Peyer's patch (tissue), 4 donors: ENCODE measurements around the gene PCDHB4.
"Not testable (repeated sequence)": the region's sequence is repeated elsewhere in the genome, so short reads cannot be mapped to it uniquely, and the experiment has no call there.

Source experiments
- CTCF ChIP-seq, 6 experiments: fragments of 450-650 bp in 4 of 6; fragments of 200-600 bp in 2 of 6; sonication (generic) in 1 of 6; IDR thresholded peaks; one replicate each; pipeline ENCODE4 v1.5.1; 2017 to 2019; ENCODE audit warnings: antibody characterized with exemption in 6 of 6, mild to moderate bottlenecking in 3 of 6, moderate library complexity in 1 of 6
- POLR2A ChIP-seq, 2 donors: fragments of 450-650 bp; IDR thresholded peaks; one replicate each; pipeline ENCODE4 v1.5.1; 2017; ENCODE audit warnings: antibody characterized with exemption in 2 of 2, mild to moderate bottlenecking in 2 of 2, moderate library complexity in 2 of 2

- not testable (repeated sequence) for TF ChIP-seq CTCF, POLR2A (IDR thresholded peaks at IDR 0.05)
Observed at GRCh38 chr5:141157901-141158300, 36.3 kb downstream of the PCDHB4 start.
